SIG-M5 treated with dmso at 0.1 percent for 504 hours (cell line): Measurements from ENCODE around the gene CDK5RAP3.
"Not testable (repeated sequence)": the region's sequence is repeated elsewhere in the genome, so short reads cannot be mapped to it uniquely, and the experiment has no call there.

Experiments used
- DNase-seq: peaks from one replicate; lab custom pipeline; 2025; ENCODE audit not compliant: unreplicated experiment; lab: John Stamatoyannopoulos, UW

Gene CDK5RAP3

DNA sequence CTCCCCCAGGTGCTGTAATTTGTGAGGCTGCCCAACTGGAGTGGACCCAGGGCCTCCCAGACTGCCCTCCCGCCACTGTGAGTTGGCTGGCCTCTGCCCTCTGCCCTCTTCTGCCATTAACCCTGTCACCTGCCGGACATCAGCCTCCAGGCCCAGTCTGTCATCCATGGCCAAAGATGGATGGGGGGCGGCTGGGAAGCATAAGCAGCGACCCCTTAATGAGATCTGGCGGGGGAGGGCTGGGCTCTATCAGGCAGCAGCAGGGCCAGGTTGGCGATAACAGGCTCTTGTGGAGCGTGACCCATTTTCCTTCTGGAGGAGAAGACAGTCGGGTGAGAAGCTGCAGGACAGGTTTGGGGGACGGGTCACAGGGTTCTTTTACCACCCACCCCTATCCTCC, 25.3 kb downstream of the CDK5RAP3 start:
- no peak for DNase-seq

DNA sequence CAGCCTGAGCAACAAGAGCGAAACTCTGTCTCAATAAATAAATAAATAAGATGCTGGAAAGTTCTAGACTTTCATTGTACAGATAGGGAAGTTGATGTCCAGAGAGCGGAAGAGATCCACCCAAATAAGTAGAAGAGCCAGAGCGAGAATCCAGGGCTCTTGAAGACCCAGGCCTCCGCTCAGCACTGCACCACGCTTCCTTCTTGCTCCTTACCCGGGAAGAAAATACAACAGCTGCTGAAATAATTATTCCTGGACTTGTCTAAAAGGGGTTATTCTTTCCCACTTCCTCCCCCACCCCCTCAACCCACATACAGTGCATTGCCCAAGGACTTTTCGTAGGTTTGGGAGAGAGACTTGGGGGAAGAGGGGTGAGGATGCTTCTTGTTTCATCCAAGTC, 26.7 kb downstream of the CDK5RAP3 start:
- DNase-seq = no peak

DNA sequence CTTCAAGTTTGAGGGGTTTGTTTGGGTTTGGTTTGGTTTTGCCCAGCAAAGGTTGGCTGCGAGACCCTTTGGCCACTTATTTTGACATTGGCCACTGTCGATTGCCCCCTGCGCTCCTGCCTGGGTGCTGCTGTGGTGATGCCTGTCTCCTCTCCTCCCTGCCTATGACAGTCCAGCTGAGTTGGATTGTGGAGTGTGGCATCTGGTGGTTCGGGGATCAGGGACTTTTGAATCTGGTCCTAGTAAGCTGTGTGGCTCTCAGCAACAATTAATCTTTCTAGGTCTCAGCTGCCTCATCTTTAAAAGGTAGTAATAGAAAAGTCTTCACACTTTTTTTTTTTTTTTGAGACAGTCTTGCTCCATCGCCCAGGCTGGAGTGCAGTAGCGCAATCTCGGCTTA, 27.1 kb downstream of the CDK5RAP3 start:
- DNase-seq = no peak

DNA sequence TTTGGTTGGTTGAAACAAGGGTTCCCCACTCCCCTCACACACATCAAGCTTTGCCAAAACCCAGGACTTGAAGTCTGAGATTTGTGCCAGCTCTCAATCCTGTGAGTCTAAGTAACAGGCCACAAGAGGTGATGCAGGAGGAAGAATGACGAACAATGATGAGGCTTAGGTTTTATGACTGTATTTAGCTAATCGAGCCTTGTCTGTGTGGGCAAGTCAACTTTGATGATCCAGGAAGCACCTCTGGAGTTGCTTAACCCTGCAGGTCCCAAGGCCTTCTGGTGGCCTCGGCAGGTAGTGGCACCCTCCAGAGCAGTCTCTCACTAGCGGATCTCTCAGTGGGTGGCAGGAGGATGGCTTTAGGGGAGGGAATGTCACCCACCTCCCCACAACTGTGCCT, 28.7 kb downstream of the CDK5RAP3 start:
- peak; percentile 42 for DNase-seq

DNA sequence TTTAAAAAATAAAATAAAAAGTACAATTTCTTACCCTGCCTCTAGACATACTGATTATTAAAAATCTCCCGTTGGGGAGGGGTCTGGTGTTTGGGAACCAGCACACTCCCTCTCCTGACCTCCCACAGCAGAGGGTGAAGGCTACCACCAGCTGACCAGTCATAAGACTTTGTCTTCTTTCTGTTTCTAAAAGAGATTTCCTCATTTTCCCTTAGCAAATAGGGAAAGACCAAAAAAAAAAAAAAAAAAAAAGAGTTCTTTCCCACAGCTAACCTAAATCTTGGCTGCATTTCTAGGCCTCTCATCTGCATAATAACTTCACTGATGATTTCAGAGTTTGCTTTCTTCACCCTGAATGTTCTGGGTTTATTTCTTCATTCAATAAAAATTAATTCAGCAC, 30.3 kb downstream of the CDK5RAP3 start:
- DNase-seq = no peak

DNA sequence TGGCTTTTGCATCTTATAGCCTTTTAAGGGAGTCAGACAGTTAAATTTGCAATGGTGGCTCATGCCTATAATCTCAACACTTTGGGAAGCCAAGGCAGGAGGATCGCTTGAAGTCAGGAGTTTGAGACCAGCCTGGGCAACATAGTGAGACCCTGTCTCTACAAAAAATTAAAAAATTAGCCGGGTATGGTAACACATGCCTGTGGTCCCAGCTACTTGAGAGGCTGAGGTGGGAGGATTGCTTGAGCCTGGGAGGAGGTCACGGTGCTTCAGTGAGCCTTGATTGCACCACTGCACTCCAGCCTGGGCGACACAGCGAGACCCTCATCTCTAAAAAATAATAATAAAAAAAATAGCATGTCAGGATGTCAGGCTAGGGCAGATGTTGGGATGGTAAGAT, 30.7 kb downstream of the CDK5RAP3 start:
- not testable (repeated sequence) for DNase-seq

DNA sequence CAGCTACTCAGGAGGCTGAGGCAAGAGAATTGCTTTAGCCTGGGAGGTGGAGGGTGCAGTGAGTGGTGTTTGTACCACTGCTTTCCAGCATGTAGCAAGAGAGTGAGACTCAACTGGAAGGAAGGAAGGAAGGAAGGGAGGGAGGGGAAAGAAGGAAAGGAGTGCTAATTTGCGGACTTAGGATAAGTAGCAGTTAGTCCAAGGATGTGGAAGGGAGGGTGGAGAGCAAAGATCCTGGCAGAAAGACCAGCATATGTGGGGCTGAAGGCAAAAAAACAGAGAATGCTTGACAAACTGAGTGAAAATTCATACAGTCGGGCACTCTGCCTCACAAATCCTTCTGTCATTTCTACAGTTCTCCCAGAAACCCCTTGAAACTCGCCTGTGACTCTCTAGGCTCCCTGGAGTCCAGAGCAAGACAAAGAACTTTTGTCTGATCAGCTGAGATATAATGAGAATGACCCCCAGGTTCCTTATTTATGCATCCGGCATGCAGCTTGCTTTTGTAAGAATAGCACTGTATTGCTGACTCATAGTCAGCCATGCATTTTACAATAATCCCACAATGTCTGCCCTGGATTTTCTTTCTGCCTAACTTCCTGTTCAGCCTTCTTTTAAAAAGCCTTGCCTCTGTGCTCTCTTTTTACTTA, 31.5 kb downstream of the CDK5RAP3 start:
- DNase-seq = peak; percentile 94

DNA sequence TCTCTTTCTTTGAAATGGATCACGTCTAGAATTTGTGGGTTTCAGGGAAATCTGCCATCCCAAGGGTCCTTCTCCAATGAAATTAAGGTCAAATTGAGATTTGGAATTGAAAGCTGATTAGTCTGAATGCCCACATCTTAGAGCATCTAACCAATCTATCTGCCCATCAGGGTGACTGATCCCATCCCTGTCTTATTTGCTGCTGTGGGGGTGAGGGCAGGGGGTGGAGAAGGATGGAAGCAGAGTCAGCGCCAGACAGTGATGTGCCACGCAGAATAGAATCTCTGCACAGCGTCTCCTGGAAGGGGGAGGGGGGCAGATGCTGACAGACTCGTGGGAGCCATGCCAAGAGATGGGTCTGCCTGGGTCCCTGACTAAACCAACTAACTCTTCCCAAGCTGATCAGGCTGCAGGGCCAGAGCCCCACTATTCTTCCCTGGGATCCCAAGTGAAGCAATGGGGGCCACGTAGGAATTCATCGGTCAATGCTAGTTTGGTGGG, 32.1 kb downstream of the CDK5RAP3 start:
- no peak for DNase-seq

DNA sequence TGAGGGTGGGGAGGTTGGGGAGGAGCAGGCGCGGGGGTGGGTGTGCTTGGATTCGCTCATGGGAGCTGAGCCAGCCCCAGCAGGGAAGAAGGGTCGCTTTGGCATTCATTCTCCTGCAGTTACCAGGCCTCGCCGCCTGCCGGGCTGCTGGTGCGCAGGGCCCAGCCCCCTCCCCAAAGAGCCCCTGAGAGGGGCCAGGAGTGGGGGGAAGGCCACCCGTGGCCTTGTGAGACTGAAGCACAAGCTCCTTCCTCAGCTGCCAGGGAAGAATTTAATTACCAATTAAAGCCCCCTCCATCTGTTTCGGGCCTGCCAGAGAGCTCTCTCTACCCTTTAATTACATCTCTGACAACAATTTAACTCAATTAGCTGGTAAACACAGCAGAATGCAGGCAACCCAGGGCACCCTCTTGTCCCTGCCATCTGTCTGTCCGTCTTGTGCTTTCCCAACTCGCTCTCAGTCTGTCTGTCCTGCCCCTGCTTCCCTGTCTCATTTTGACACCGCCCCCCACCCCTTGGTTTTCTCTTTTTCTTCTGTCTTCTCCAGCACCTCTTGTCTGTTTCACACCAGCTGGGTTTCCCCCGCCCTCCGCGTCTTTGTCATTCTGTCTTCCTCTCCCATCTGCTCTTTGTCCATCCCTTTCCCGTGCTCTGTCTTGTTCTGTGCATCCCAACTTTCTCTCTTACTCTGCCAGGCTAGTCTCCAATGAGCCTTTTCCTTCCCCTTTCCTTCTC, 32.7 kb downstream of the CDK5RAP3 start:
- no peak for DNase-seq

DNA sequence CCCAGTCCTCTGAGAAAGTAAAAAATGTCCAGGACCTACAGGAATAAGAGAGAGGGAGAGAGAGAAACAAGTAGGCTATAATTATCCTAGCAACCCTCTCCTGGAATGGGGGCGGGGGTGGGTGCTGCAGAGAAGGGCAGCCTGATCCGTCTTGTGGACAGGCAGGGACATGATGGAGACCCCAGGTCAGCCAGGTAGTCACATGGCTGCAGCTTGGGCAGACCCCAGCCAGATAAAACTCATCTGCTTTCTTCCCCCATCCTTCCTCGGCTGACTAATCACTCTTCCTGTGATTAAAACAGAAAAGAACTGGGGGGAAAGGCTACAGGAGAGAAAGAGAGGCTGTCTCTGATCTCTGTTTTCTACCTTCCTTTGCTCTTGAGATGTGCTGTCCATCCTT, 34.1 kb downstream of the CDK5RAP3 start:
- no peak for DNase-seq

DNA sequence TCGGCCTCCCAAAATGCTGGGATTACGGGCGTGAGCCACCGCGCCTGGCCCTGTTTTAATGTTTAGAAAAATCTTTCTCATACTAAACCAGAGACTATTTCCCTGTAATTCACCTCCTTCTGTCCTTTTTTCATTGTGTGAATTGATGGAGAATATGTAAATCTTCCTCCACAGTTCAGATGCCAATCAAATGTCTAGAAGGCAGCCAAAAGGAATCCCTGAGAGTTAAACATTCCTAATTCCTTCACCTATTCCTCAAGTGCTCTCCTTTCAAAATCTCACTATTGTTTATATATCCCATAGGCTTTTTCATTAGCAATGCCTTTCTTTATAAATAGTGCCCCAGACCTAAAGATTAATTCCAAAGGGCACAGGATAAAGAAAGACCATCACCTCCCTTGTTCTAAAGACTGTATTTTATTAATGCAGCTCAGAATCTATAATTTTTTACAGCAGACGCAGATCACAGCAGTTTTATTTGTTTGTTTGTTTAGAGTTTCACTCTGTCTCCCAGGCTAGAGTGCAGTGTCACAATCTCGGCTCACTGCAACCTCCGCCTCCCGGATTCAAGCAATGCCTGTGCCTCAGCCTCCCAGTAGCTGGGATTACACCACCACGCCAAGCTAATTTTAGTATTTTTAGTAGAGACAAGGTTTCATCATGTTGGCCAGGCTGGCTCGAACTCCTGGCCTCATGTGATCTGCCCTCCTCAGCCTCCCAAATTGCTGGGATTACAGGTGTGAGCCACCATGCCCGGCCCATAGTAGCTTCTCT, 36.2 kb downstream of the CDK5RAP3 start:
- peak; percentile 47 for DNase-seq

DNA sequence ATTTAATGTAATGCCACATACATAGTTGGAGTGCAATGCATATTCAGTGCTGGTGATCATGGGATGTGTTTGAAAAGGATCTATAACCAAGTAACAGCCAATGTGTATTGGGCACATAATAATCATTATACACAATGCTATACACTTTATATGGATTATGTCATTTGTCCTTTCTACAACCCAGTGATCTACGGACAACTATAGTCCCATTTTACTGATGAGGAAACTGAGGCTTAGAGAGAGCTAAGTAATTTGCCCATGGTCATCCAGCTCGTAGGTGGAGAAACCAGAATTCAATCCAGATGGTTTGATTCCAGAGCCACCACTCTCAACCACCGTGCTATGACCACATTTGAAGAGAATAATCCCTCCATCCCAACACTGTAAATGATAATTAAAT, 39.3 kb downstream of the CDK5RAP3 start:
- DNase-seq = no peak

DNA sequence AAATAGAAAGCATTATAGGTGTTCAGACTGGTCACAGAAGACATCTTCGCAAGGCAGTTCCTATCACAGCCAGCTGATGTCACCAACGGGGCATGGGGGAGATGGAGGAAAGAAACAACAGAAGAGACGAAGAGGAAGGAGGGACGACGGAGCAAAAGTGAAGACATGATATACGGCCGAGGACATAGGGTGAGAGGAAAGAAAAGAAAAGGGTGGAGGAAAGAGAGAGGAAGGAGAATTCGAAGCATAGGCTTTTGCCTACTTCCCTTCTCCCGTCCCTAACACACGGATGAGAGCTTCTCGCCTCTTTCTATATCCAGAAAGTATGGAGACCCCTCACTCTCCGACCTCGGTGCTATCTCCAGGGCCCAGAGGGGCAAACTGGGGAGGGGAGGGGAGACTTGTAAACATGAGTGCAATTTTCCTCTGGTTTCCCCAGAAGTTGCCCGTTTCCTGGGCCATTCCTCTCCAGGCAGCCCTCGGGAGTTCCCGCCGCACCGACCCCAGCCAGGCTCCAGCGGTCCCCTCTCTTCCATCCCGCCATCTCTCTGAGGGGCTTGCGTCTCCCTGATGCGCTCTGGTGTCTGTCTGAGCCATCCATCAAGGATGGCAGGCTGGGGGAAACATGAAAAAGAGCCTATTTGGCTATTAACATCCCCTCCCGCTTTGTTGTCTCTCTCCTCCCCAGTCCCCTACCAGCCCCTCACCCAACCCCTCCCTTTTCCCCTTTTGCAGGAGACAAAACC, 40.7 kb downstream of the CDK5RAP3 start:
- peak; percentile 82 for DNase-seq

DNA sequence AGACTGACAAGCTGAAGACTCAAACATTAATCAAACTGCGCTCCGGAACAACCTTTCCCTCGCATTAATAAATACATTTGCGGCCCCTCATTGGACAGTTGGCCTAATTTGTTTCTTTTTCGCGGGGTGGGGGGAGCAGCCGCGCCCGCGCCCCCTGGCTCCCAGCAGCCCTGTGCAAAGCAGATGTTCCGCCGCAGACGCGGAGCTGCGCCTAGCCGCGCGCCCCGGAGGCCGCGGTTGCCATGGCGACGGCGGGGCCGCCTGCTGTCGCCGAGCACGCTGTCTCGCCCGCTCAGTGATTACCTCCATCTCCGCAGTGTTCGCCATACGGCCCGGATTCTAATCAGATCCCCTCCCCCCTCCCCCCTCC, 41.2 kb downstream of the CDK5RAP3 start:
- peak; percentile 59 for DNase-seq

DNA sequence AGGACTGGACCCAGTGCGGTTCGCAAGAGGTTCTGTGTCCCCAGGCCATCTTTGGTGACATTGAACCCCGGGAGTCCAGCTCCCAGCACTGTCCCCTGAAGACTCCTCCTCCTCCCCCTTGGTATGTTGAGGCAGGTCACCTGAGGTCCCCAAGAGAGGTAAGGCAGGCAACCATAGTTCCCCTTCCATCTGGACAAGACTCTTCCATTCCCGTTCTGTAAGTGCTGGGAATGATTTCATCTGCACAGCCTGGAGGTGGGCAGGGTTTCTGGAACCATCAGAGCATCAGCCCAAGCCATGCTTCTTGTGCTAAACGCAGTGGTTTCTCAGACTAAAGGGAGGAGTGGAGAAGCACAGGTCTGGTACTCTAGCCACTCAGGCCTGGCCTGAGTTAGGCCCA, 41.7 kb downstream of the CDK5RAP3 start:
- no peak for DNase-seq

DNA sequence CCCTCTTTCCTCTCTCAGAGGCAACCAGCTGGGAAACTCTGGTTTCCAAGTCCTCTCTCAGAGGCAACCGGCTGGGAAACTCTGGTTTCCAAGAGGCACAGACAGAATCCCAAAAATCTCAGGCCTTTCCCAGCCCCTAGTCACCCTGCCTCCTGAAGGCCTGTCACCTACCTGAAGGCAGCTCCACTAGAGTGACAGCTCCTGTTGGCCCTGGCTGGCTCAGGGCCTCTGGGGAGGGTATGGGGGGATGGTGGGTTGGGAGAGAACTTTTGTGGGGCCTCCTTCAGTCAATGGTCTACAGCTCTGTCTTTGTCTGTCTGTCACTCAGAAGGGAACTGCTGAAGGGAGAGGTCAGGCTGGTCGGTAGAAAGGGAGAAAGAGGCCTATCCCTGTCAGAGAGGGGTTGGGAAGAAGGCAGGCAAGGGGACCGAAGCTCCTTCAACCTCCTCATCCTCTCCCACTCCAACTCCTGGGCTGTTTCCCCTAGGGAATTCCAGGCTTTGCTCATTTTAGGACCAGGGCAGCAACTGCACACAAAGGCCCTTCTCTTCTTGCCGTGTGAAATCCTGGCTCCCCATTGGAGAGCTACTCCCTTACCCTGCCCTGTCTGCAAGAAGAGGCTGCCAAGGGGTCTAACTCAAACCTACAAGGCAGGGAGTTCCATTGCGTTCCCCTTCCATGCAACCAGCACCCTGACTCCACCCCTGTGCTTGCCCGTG, 43.1 kb downstream of the CDK5RAP3 start:
- DNase-seq = no peak

DNA sequence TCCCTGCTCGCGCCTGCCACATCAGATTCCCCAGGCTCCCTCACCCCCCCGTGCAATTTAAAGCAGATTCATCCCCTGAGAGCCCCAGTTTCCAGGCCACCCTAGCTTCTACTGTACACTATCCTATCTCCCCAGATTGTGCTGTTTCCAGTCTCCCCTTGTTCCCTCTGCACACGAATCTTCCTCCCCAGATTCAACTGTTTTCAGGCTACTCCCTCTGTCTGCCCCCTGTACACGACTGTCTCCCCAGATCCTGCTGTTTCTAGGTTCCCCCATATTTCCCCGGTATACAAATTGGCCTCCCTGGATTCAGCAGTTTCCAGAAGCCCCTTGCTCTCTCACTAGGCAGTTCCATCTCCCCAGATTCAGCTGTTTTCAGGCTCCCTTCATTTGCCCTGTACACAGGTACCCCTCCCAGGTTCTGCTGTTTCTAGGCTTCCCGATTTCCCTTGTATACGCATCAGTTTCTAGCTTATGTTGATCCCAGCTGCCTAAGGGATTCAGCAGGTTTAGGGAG, 43.7 kb downstream of the CDK5RAP3 start:
- DNase-seq = no peak

DNA sequence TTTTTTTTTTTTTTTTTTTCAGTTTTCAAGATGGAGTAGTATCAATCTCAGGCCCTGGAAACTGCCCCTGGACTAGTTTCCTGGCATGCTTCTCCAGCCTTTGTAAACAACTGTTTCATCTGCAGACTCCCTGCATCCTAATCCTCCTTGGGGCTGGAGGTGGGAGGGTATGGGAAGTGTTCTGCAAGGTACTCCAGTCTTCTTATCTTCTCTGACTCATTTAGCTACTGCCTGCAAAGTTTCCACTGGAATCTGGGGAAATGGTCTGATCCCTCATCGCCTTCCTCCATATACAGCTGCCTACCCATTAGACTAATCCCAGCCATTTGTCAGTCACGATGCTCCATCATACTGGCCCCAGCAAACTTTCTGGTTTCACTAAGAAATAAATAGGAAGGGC, 45.2 kb downstream of the CDK5RAP3 start:
- no peak for DNase-seq

DNA sequence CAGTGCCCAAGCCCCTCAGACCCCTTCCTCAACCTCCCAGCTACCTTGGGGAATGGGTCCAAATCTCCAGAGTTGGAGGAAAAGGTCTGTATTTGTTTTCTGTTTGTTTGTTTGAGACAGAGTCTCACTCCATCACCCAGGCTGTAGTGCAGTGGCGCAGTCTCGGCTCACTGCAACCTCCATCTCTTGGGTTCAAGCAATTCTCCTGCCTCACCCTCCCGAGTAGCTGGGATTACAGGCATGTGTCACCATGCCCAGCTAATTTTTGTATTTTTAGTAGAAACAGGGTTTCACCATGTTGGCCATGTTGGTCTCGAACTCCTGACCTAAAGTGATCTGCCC, 46.9 kb downstream of the CDK5RAP3 start:
- DNase-seq = not testable (repeated sequence)

DNA sequence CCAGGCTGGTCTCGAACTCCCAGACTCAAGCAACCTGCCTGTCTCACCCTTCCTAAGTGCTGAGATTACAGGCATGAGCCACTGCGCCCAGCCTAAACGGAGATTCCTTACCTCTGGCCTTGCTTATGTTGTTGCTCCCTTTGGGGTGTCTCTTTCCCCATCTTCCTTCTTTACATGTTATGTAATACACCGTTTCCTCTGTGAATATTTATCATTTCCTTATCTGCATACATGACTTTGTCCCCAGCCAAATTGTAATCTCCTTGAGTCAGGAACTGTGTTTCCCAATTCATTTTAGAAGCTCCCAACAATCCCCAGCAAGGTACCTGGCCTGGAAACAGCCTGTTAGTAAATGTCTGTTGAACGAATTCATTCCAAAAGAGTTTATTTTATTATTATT, 51.0 kb downstream of the CDK5RAP3 start:
- DNase-seq = peak; percentile 50

DNA sequence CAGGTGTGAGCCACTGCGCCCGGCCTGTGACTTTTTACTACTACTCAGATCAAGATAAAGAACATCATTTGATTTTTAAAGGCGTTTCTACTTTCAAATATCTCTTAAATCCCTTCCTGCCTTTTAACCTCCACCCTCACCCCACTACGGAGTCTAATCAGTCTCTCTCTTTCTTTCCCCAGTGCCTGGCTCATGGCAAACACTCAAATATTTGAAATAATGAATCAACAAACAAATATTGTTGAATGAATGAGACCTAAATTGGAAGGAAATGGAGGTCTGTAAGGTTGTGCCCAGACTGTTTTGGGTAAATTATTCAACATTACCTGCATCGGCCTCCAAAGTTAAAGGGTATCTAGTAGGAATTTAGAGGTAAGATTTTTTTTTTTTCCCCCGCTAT, 52.0 kb downstream of the CDK5RAP3 start:
- no peak for DNase-seq
